ENCODE data around the gene VSIG10L2. TPM values are rescaled to one million over a fixed set of nuclear protein-coding genes. Genes with fewer than 3 reads are reported as not detected.

VSIG10L2 gene
- total RNA-seq, 1 donor from 2014 or later, result not detected

DNA sequence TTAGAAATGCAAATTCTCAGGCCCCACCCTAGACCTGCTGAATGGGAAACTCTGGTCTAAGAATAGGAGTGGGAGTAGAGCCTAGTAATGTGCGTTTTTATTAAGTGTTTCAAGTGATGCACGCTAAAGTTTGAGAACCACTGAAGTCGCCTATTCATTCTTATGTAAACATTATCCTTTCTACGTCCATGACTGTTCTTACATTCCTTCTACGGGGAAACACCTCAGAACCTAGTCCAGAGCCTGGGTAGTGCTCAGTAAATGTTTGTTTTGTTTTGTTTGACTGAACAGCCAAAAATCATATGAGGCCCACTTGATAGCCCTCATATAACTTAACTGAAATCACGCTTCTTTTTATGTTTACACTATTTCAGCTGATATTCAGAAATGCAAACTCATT, 29.8 kb downstream of the VSIG10L2 start:
- Mint-ChIP-seq H3K27me3 (ENCODE audit: unreplicated experiment) (no peaks in the 10 kb centered on the region), H3K4me3 (ENCODE audit: unreplicated experiment) (no peak overlapping the region), H3K9me3 (ENCODE audit: unreplicated experiment) (no peaks in the 10 kb centered on the region), H3K27ac (ENCODE audit: unreplicated experiment) (no peak overlapping the region), H3K36me3 (ENCODE audit: low read depth, unreplicated experiment) (peaks cover 3% of the 10 kb centered on the region), H3K4me1 (ENCODE audit: unreplicated experiment) (peaks cover 2% of the 10 kb centered on the region)
- TF ChIP-seq, protein P1, sequence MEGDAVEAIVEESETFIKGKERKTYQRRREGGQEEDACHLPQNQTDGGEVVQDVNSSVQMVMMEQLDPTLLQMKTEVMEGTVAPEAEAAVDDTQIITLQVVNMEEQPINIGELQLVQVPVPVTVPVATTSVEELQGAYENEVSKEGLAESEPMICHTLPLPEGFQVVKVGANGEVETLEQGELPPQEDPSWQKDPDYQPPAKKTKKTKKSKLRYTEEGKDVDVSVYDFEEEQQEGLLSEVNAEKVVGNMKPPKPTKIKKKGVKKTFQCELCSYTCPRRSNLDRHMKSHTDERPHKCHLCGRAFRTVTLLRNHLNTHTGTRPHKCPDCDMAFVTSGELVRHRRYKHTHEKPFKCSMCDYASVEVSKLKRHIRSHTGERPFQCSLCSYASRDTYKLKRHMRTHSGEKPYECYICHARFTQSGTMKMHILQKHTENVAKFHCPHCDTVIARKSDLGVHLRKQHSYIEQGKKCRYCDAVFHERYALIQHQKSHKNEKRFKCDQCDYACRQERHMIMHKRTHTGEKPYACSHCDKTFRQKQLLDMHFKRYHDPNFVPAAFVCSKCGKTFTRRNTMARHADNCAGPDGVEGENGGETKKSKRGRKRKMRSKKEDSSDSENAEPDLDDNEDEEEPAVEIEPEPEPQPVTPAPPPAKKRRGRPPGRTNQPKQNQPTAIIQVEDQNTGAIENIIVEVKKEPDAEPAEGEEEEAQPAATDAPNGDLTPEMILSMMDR (IDR thresholded peaks at IDR 0.05; ENCODE audit: unreplicated experiment), result no peak
- DNase-seq (ENCODE audit: low spot score), result no peak

DNA sequence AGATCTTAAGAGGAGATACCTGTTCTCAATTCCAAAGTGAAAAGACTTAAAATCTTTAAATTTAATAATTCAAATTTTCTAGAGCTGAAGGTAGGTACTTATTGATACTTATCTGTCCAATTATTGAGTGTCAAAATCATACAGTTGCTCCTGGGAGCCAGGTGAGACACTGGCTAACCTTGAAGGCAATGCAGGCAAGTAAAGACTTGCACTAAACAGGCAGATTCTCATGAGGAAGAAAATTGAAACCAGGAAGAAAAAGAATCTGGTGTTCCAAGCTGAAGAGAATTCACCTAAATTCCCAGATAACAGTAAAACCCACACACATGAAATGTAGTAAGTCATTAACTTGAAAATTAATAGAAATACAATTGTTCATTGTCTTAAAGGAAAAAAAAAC, 30.3 kb downstream of the VSIG10L2 start:
- TF ChIP-seq, protein P1 (IDR thresholded peaks at IDR 0.05; ENCODE audit: unreplicated experiment), result no peak
- no peak for DNase-seq (ENCODE audit: low spot score)
- Mint-ChIP-seq H3K9me3 (ENCODE audit: unreplicated experiment) (no peaks in the 10 kb centered on the region), H3K27me3 (ENCODE audit: unreplicated experiment) (no peaks in the 10 kb centered on the region), H3K4me1 (ENCODE audit: unreplicated experiment) (peaks cover 3% of the 10 kb centered on the region), H3K4me3 (ENCODE audit: unreplicated experiment) (no peak overlapping the region), H3K36me3 (ENCODE audit: low read depth, unreplicated experiment) (peaks cover 8% of the 10 kb centered on the region), H3K27ac (ENCODE audit: unreplicated experiment) (no peak overlapping the region)

DNA sequence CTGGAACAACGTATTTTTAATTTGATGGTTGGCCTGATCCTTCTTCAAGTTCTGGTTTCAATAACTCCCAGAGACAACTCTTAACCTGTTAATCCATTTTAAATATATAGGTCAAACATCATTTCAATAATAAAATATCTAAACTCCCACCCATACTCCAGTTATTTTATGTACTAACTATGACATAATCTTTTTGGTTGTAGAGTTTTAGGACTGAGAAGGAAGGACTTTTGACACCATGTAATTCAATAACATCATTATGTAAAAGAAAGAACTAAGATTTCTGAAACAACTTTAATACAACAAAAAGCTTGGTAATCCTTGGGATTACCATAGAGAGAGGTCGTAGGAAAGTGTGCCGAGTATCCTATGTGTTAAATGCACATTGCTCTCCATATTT, 31.5 kb downstream of the VSIG10L2 start:
- no peak overlapping the region for H3K4me3 Mint-ChIP-seq (ENCODE audit: unreplicated experiment)
- no peak overlapping the region for H3K27ac Mint-ChIP-seq (ENCODE audit: unreplicated experiment)
- H3K36me3 Mint-ChIP-seq (ENCODE audit: low read depth, unreplicated experiment), result peaks cover 10% of the 10 kb centered on the region
- H3K4me1 Mint-ChIP-seq (ENCODE audit: unreplicated experiment), result peaks cover 3% of the 10 kb centered on the region
- H3K27me3 Mint-ChIP-seq (ENCODE audit: unreplicated experiment), result no peaks in the 10 kb centered on the region
- TF ChIP-seq, protein P1 (IDR thresholded peaks at IDR 0.05; ENCODE audit: unreplicated experiment), result no peak
- DNase-seq (ENCODE audit: low spot score), result no peak
- no peaks in the 10 kb centered on the region for H3K9me3 Mint-ChIP-seq (ENCODE audit: unreplicated experiment)

DNA sequence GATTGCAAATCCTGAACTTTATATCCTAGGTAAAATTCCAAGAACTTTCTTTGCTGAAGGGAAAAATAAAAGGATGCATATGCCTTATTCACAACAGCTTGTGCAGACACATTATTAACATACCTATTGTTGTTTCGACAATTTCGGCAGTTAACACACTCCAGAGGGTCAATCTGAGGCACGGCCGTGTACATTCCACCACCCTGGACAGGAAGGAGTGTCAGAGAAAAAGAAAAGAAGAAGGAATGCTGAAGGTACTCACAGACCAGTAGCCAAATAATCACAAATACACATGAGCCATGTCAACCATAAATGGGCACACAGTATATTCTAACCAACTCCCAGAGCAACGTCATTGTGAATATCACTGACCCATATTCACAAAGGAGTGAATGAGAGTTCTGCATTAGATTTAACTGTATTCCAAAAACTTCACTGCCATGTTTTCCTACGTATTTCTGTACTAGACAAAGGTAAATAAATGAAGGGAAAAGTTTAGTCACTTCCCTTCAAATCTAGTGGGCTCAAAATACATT, 32.4 kb downstream of the VSIG10L2 start:
- no peak for DNase-seq (ENCODE audit: low spot score)
- Mint-ChIP-seq H3K27me3 (ENCODE audit: unreplicated experiment) (no peaks in the 10 kb centered on the region), H3K27ac (ENCODE audit: unreplicated experiment) (no peak overlapping the region), H3K4me1 (ENCODE audit: unreplicated experiment) (peaks cover 9% of the 10 kb centered on the region), H3K36me3 (ENCODE audit: low read depth, unreplicated experiment) (peaks cover 12% of the 10 kb centered on the region), H3K4me3 (ENCODE audit: unreplicated experiment) (no peak overlapping the region), H3K9me3 (ENCODE audit: unreplicated experiment) (no peaks in the 10 kb centered on the region)
- TF ChIP-seq, protein P1 (IDR thresholded peaks at IDR 0.05; ENCODE audit: unreplicated experiment), result no peak

DNA sequence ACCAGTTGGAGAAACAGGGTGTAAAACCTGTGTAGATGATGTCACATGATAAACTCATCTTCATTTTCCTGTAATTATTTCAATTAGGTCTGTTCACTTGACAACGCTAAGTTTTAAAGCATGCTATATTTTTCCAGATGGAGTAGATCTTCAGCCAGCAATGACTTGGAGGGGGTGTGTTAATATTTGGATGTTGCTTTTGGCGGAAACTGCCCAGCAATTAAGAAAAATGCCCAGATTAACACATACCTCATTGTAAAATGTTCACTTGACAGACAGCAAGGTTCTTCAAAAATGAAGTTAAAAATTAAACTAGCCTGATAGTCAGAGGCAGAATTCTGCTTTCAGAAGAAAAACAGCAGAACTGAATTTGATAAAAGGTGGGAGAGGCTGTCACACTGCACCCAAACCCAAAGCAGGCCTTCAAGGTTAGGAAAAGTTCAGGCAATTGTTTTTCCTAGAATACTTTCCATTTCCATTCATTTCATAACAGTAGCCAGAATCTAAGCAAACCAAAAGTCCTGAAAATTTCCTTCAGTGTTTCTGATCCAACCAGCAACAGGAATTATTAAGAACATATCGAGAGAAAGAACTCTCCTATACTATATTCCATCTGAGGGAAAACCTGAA, 33.0 kb downstream of the VSIG10L2 start:
- TF ChIP-seq, protein P1 (IDR thresholded peaks at IDR 0.05; ENCODE audit: unreplicated experiment), result no peak
- Mint-ChIP-seq H3K4me1 (ENCODE audit: unreplicated experiment) (peaks cover 9% of the 10 kb centered on the region), H3K27ac (ENCODE audit: unreplicated experiment) (no peak overlapping the region), H3K36me3 (ENCODE audit: low read depth, unreplicated experiment) (peaks cover 12% of the 10 kb centered on the region), H3K9me3 (ENCODE audit: unreplicated experiment) (no peaks in the 10 kb centered on the region), H3K27me3 (ENCODE audit: unreplicated experiment) (no peaks in the 10 kb centered on the region), H3K4me3 (ENCODE audit: unreplicated experiment) (no peak overlapping the region)
- DNase-seq (ENCODE audit: low spot score), result no peak

All from endothelial cell (in vitro differentiated cells).